HL-60/S4 treated with phorbol 12-myristate 13-acetate at 8.2 ng/mL for 4 days and 3 days (cell line): Measurements from ENCODE around the gene RDX.

Source experiments
- in situ Hi-C: fragments of 300-500 bp; cut with MboI; formaldehyde crosslinking; loops from 2 replicates; pipeline ENCODE4 v1.15.0; 2022; ENCODE audit warnings: low sequenced_read_pairs

The RDX gene

DNA sequence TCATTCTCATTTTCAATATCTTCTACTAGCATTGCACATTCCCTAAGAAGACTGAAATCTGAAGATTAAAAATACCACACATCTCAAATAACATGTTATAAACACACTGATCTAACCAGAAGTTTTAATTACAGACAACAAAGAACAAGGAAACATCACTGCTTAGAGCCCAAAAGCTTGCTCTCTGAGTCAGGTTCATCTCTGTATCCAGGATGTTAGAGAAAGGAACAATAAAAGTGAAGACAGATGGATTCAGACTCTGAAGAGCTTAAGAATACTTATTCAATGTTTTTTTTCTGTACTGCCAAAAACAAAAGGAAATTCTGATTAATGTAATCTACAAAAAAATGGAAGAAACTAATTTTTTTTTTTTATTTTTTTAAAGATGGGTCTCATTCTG lies 16.5 kb downstream of the RDX start:
- in situ Hi-C loops = no loop called here

DNA sequence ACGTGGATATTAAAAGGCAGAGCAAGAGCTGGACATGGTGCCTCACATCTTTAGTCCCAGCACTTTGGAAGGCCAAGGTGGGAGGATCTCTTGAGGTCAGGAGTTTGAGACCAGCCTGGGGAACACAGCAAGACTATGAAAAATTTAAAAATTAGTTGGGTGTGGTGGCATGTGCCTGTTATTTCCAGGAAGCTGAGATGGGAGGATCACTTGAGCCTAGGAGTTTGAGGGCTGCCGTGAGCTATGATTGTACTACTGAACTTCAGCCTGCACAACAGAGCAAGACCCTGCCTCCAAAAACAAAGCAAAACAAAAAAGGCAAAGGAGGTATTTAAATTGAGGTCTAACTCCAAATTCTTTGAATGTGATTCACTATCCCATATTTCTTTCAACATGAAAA lies 23.5 kb downstream of the RDX start:
- in situ Hi-C loops = no loop called here

DNA sequence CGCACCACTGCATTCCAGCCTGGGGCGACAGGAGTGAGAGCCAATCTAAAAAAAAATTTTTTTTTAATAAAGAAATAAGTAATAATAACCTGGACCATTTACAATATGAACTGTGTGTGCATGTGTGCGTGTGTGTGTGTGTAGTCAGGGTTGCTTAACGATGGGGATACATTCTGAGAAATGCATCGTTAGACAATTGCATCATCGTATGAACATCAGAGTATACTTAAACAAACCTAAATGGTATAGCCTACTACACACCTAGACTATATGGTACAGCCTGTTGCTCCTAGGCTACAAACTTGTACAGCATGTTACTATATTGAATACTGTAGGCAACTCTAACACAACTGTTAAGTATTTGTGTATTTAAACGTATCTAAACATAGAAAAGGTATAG lies 26.4 kb downstream of the RDX start:
- in situ Hi-C loops = no loop called here

DNA sequence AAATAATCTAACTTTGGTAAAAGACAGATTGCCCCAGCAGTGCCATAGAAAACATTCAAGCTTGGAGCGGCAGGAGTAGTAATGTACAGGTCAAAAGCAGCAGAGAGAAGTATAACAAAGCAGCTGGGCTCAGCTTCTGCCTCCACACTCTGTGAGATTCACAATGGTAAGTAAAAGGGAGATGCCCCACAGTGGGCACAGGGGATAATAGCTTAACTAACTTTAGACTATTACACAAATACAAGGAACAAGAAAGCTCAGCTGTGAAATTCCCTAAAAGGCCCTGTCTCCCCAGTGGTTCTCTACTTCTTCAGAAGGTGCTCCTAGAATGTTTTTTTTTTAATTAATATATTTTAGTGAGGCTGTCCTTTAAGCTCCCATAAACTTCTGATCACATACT lies 28.0 kb downstream of the RDX start:
- in situ Hi-C loops = no loop called here

DNA sequence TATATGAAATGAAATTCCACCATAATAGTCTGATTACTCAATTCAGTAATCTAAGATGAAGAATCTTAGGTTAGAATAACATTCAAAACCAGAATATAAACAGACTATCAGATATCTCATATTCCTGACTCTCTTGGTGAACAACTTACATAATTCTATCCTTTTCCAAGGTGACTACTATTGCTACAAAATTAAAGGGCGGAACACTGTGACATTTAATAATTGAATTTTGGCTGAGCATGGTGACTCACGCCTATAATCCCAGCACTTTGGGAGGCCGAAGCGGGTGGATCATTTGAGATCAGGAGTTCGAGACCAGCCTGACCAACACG lies 34.4 kb downstream of the RDX start:
- in situ Hi-C loops = no loop called here

DNA sequence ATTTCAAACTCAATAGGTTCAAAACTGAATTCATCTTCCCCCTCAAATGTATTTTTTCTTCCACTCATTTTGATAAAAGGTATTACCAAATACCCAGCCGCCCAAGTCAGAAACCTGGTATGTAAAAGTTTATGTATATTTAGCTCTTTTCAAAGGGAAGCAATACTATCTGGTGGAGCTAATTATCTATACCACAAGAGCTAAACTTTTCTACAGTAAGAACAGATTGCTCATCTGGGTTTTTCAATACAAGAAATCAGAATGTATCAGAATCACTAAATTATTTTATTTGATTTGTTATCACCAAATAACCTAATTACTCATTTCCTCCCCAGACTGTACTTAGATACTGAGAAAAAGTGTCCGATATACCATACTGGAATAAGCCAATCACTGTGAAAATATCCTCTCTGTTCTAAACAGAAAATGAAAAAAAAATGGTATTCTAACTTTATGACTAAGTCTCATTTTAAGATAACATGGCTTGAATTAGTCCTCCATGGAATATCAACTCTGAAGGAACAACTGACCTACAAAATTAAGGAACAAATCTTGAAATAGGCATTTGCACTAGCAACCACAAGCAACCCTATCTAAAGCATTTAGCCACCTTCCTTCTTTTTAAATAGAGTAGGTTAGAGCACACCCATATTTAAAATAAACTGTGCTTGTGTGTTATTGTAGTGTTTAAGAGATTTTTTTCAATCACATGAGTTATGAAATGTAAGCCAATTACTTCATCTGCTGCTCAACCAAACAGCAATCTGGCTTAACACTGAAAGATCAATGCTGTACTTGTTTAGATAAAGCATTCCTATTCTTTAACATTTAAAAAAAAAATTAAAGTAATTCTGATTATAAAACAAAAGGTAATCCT lies 35.0 kb downstream of the RDX start:
- in situ Hi-C loops = no loop called here

DNA sequence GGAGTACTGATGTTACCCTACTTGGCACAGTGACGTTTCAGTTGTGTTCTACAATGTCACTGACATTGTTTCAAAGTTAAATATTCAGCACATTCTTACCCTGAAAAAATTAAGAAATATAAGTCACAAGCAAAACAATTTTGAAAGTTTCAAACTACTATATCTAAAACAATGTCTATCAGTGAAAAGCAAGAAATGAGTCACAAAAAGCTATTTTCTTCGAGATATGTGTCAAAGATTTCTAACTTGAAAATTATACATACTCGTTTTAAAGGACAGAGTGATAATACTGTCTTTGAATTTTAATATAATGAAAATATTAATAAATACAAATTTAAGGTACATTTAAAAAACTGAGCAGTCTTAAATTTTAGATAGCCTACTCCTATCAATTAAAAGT lies 42.9 kb downstream of the RDX start:
- in situ Hi-C loops = no loop called here

DNA sequence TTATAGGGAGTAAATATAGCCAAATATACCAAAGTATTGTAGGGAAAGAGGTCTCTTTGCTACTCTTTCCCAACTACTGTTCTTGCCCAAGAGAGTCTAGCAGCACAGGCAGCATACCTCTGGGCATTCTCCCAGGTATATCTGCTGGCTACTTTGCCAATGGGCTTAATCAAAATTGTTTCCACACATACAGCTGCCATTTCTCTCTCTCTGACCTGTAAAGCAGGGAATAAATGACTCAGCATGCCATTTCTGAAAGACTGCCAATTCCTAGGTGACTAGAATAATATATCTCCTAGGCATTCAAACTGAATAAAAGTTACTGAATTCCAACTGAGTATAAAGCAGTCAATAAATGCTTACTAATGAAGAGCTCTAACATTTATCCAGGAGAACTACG lies 44.6 kb downstream of the RDX start:
- in situ Hi-C loops = no loop called here

DNA sequence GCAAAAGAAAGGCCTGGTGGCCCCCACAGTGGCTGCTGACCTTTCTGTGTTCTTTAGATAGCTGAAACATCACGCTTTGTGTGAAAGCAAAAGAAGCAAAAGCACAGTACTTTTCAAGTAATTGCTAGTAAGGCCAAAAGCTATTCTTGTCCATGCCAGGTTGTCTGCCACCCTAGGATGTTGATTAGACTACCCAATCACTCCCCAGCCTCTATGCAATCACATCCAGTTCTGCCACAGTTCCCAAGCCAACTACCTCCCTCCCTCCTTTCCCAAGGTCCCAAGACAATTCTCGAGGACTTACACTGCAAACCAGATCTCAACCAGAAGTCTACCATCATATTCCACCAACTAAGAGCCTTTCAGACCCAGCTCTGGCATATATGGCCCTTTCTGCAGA lies 46.2 kb downstream of the RDX start:
- in situ Hi-C loops = no loop called here

DNA sequence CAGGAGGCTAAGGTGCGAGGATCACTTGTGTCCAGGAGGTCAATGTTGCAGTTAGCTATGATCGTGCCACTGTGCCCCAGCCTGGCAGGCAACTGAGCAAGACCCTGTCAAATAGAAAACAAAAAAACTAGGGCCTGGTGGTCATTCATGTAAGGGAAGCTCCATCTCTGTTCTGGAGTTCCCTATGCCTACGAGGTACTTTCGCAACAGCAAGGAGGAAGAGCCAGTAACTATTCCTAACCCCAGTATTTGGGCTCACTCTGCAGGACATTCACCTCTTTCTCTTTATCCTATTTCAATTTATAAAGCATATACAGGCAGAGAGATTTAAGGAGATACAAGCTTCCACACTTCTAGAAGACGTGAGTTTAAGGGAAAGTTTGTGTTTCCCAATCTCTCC lies 46.6 kb downstream of the RDX start:
- in situ Hi-C loops = no loop called here

DNA sequence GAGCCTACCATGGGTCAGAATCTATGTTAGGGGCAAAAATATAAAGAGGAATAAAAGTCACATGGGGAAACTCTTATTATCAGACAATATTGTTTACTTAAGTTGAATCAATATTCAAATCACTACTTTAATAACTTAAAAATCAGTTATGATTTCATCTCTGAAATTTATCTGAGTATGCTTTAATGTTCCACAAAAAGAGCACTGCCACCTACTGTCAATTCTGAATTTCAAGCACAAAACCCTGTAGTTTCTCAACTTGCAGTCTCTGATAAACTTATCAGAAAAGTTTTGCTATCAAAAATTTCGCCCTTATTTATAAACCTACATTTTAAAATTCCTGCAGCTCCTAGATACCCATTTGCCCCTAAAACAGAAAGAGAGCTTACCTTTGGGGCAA lies 47.3 kb downstream of the RDX start:
- in situ Hi-C loops = no loop called here

DNA sequence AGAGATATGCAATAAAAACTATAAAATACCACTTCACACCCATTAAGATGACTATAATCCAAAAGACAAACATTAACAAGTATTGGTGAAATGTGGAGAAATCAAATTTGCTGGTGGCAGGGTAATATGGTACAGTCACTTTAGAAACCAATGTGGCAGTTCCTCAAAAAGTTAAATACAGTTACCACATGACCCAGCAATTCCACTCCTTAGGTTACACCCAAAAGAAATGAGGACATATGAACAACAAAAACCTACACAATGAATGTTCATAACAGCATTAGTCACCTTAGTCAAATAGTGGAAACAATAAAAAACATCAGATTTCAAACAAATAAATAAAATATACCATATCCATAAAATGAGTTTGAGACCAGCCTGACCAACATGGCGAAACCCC lies 52.6 kb downstream of the RDX start:
- in situ Hi-C loops = no loop called here

DNA sequence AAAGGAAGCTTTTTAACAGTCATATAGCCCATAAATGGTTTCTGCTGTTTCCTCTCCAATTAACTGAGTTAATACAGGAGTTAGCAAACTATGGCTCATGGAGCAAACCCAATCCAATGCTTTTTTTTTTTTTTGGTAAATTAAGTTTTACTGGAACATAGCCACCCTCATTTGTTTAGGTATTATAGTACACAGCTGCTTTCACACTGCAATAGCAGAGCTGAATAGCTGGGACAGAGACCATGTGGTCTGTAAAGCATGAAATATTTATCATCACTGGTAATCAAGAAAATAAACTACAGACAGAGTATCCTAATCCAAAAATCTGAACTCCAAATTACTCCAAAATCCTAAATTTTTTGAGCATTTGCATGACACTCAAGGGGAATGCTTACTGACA lies 53.7 kb downstream of the RDX start:
- in situ Hi-C loops = no loop called here

DNA sequence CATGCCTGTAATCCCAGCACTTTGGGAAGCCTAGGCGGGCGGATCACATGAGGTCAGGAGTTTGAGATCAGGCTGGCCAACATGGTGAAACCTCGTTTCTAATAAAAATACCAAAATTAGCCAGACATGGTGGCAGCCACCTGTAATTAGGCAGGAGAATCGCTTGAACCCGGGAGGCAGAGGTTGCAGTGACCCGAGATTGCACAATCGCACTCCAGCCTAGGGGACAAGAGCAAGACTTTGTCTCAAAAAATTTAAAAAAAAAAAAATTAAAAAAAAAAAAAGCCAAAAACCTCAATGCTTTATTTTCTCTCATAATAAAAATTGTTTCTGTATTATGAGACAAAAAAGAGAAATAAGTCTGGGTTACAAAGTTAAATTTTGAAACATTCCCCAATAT lies 54.2 kb downstream of the RDX start:
- in situ Hi-C loops = no loop called here

DNA sequence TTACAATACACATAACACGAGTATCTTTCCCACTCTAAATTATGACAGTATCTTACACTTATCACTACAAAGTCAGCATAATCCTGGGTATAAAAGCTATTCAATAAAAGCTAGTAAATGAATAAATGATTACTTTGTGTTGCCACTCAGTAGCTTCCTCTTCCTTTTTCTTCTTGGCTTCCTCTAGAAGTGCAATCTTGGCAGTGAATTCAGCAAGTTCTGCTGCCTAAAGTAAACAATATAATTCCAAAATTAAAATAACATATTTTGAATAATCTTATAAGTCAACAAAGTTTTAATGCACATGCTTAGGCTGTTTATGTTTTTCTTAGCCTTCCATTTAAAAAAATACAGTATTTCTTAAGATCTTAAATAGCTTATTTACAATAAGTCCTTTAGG lies 60.4 kb downstream of the RDX start:
- in situ Hi-C loops = no loop called here

DNA sequence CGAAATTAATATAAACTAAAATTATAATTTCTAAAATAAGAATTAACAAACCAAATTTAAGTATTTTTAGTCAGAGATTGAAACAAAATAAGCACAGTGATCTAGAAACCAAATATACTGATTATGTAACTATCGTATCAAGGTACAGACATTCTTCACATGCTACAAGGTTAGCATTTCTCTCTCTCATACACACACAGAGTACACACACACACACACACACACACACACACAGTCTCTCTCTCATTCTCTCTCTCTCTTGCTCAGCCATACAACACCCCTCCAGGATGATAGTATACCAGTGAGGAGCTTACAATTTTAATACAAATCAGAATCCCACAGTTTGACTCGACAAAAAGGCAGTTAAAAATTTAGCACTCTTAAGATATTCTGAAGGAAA lies 66.0 kb downstream of the RDX start:
- in situ Hi-C loops = no loop called here

DNA sequence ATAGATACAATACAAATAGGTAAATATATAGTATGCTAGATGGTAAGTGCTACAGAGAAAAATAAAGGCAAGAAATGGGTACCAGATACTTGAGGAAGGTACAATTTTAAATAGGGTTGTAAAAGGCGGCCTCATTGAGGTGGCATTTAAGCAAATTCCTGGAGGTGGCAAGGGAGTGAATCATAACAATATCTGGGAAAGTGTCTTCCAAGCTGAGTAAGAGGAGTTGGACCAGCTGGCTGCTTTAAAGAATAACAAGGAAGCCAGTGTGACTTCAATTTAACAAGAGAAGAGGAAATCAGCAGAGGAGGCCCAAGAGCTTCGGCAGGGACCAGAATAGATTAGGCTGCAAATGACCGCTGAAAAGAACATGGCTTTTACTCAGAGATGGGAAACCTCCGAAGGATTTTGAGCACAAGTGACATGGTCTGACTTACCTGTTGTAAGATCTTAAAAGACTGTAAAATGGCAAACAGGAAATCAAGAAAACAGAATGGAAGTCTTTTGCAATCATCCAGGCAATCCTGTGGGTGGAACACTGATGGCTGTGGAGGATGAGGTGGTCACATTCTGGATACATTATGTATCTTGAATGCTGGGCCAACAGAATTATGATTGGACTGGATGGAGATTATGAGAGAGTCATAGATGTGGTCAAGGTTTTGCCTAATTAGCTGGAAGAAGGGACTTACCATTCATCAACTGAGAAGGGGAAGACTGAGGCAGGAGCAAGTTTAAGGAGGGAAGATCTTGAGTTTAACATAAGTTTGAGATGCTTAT lies 77.2 kb downstream of the RDX start:
- in situ Hi-C loops = loop anchor here (25.0 kb wide), 1 partner anchor 168 kb away; no protein-coding TSS in a partner anchor

DNA sequence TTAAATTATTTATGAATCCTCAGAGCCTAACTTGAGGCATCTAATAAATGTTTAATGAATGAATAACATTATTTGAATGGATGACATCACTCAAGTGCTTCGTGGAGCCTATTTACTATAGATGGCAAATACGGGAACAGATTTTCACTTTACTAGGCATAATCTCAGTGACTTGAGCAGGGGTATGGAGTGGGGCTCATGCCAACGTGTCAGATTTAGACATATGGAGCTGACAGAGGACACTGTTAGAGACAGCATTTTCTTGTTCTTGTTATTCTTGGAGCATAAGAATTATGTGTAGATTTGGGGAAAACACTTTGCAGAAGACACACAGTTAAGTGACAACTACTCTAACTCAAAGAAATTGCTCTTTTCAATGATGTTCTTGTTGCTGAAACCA lies 78.5 kb downstream of the RDX start:
- in situ Hi-C loops = loop anchor here (25.0 kb wide), 1 partner anchor 169 kb away; no protein-coding TSS in a partner anchor

DNA sequence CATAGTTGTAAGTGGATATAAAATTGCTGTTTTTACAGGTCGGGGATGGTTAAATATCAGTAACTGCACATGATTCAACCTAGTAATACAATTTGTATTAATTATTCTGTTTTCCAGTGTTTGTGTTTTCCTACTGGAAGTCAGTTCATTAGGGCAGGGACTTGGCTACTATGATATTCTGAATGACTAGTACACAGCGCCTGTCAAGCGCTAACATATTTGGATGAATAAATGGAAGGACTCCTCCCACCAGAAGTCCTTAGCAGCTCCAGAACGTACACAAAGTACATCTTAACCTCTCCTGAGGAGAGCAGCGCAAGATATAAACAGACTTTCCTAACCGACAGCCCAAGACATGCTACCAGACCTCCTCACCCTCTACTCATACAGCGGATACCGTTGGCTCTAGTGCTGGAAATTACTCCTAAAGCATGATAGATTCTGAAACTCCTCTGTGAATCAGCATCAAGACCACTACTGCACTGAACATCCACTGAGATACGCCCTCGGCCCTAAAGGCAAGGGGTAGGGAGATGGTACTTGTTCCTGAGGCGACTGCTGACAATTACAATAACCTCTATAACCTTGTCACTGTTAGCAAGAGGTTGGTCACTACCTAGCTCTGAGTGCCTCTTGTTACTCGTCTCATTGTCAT lies 79.1 kb downstream of the RDX start:
- in situ Hi-C loops = loop anchor here (25.0 kb wide), 1 partner anchor 170 kb away; no protein-coding TSS in a partner anchor

DNA sequence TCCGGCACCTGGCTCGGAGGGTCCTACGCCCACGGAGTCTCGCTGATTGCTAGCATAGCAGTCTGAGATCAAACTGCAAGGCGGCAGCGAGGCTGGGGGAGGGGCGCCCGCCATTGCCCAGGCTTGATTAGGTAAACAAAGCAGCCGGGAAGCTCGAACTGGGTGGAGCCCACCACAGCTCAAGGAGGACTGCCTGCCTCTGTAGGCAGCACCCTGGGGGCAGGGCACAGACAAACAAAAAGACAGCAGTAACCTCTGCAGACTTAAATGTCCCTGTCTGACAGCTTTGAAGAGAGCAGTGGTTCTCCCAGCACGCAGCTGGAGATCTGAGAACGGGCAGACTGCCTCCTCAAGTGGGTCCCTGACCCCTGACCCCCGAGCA lies 87.1 kb downstream of the RDX start:
- in situ Hi-C loops = loop anchor here (25.0 kb wide), 1 partner anchor 178 kb away; no protein-coding TSS in a partner anchor

DNA sequence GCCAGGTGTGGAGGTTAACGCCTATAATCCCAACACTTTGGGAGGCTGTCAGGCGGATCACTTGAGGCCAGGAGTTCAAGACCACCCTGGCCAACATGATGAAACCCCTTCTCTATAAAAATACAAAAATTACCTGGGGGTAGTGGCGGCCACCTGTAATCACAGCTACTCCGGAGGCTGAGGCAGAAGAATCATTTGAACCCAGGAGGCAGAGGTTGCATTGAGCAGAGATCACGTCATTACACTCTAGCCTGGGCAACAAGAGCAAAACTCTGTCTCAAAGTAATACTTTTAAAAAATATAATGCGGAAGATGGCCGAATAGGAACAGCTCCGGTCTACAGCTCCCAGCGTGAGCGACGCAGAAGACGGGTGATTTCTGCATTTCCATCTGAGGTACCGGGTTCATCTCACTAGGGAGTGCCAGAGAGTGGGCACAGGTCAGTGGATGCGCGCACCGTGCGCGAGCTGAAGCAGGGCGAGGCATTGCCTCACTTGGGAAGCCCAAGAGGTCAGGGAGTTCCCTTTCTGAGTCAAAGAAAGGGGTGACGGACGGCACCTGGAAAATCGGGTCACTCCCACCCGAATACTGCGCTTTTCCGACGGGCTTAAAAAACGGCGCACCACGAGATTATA lies 87.6 kb downstream of the RDX start:
- in situ Hi-C loops = loop anchor here (25.0 kb wide), 1 partner anchor 179 kb away; no protein-coding TSS in a partner anchor
